GM12878 (cell line): ENCODE data around the gene TRAF3IP3. TPM values are rescaled to one million over a fixed set of nuclear protein-coding genes. Genes with fewer than 3 reads are reported as not detected.
A peak's percentile ranks its signal among the peaks of the same experiment; 100 is the strongest.

Experiments
- BHLHE40 ChIP-seq, 2 experiments: fragments of 450-650 bp in 1 of 2; IDR thresholded peaks; 2 replicates each; pipeline ENCODE4 v1.6.1; 2011 to 2017; ENCODE audit warnings: low read depth in 2 of 2, borderline replicate concordance in 1 of 2, improper control_type of control experiment in 1 of 2, low read length in 1 of 2, mild to moderate bottlenecking in 1 of 2
- CEBPB ChIP-seq, 2 experiments: fragments of 150-350 bp in 1 of 2; IDR thresholded peaks; 2 replicates each; pipeline ENCODE4 v1.6.1; 2012 to 2014; ENCODE audit warnings: low read depth in 2 of 2, low read length in 2 of 2, borderline replicate concordance in 1 of 2, inconsistent platforms in 1 of 2
- EED ChIP-seq: sonication (generic); IDR thresholded peaks from 2 replicates; pipeline ENCODE4 v1.6.1; 2016; ENCODE audit warnings: antibody characterized with exemption, low read depth
- GATAD2B ChIP-seq: fragments of 450-650 bp; conservative IDR thresholded peaks from 2 replicates; pipeline ENCODE4 v1.6.1; 2017; ENCODE audit warnings: low read depth, mild to moderate bottlenecking, moderate library complexity
- IKZF2 ChIP-seq, 2 experiments: fragments of 450-650 bp; IDR thresholded peaks; 2 replicates each; pipeline ENCODE4 v1.6.1; 2017; ENCODE audit warnings: mild to moderate bottlenecking in 2 of 2, moderate library complexity in 2 of 2
- JUND ChIP-seq: IDR thresholded peaks from 2 replicates; pipeline ENCODE4 v1.6.1; 2012; ENCODE audit warnings: low read depth, mild to moderate bottlenecking, low read length, improper control_type of control experiment, moderate library complexity
- LARP7 ChIP-seq: fragments of 450-650 bp; IDR thresholded peaks from 2 replicates; pipeline ENCODE4 v1.6.1; 2017; ENCODE audit warnings: mild to moderate bottlenecking
- MEF2B ChIP-seq: fragments of 450-650 bp; IDR thresholded peaks from 2 replicates; pipeline ENCODE4 v1.6.1; 2018; ENCODE audit warnings: mild to moderate bottlenecking, moderate library complexity; ENCODE audit not compliant: partially characterized antibody, poor library complexity, severe bottlenecking
- MTA2 ChIP-seq: fragments of 450-650 bp; IDR thresholded peaks from 2 replicates; pipeline ENCODE4 v1.6.1; 2016; ENCODE audit warnings: low read depth, mild to moderate bottlenecking, moderate library complexity
- NBN ChIP-seq: fragments of 450-650 bp; IDR thresholded peaks from 2 replicates; pipeline ENCODE4 v1.6.1; 2016
- NFXL1 ChIP-seq: fragments of 450-650 bp; IDR thresholded peaks from 2 replicates; pipeline ENCODE4 v1.6.1; 2017; ENCODE audit warnings: antibody characterized with exemption, mild to moderate bottlenecking, borderline replicate concordance
- PAX5 ChIP-seq: IDR thresholded peaks from 2 replicates; pipeline ENCODE4 v1.6.1; 2011; ENCODE audit warnings: low read depth, low read length, borderline replicate concordance
- PAX8 ChIP-seq: fragments of 450-650 bp; IDR thresholded peaks from 2 replicates; pipeline ENCODE4 v1.6.1; 2017; ENCODE audit warnings: mild to moderate bottlenecking, moderate library complexity
- POLR2A ChIP-seq: IDR thresholded peaks from 2 replicates; pipeline ENCODE4 v1.6.1; 2011; ENCODE audit warnings: low read depth, mild to moderate bottlenecking, low read length
- SP1 ChIP-seq: IDR thresholded peaks from one replicate; pipeline ENCODE4 v1.6.1; 2011; ENCODE audit warnings: low read depth, low read length
- TBL1XR1 ChIP-seq: IDR thresholded peaks from 2 replicates; pipeline ENCODE4 v1.6.1; 2012; ENCODE audit warnings: low read depth, low read length, improper control_type of control experiment
- WRNIP1 ChIP-seq: IDR thresholded peaks from 2 replicates; pipeline ENCODE4 v1.6.1; 2011; ENCODE audit warnings: low read depth, low read length, improper control_type of control experiment, borderline replicate concordance
- ZNF207 ChIP-seq: fragments of 450-650 bp; IDR thresholded peaks from 2 replicates; pipeline ENCODE4 v1.6.1; 2014; ENCODE audit warnings: antibody characterized with exemption, mild to moderate bottlenecking, borderline replicate concordance
- polyA plus RNA-seq, 11 experiments: library from polyadenylated mRNA; depleted of rRNA in 4 of 11; unstranded in 6 of 11; stranded (reverse) in 5 of 11; fragments of >200 nt; fragmentation: Nextera tagmentation in 4 of 11; fragmentation: Illumina TruSeq in 1 of 11; extraction: Ambion mirVana in 4 of 11; extraction: Trizol in 1 of 11; gene quantifications; 1 replicate in 1 of 11; 2 replicates in 10 of 11; pipeline versions ENCODE4 v1.2.1 to v1.2.3, GENCODE V29; 2011 to 2016; ENCODE audit warnings: inconsistent platforms in 2 of 11, missing spikeins in 2 of 11, low read depth in 1 of 11
- total RNA-seq, 4 experiments: library from RNA; depleted of rRNA in 3 of 4; stranded (reverse); fragments of >200 nt in 3 of 4; fragmentation: Illumina TruSeq in 1 of 4; extraction: Trizol in 1 of 4; gene quantifications; 2 replicates each; pipeline versions ENCODE4 v1.2.1 to v1.2.3, GENCODE V29; 2013 to 2021
- TF ChIP-seq, protein P1 (sequence below): fragments of 150-350 bp; IDR thresholded peaks from 2 replicates; pipeline ENCODE4 v1.6.1; 2016; ENCODE audit warnings: low read depth, low read length
- TF ChIP-seq, protein P2 (sequence below): IDR thresholded peaks from 2 replicates; pipeline ENCODE4 v1.6.1; 2012; ENCODE audit warnings: mild to moderate bottlenecking, low read depth, low read length
- TF ChIP-seq, protein P3 (sequence below): fragments of 150-350 bp; IDR thresholded peaks from 2 replicates; pipeline ENCODE4 v1.6.1; 2014; ENCODE audit warnings: mild to moderate bottlenecking, low read depth, low read length
- TF ChIP-seq, protein P4 (sequence below): fragments of 450-650 bp; IDR thresholded peaks from 2 replicates; pipeline ENCODE4 v1.6.1; 2017; ENCODE audit warnings: low read depth, mild to moderate bottlenecking, moderate library complexity

The TRAF3IP3 gene
- total and polyA plus RNA-seq, 10 of the 15 experiments (the other 5 are each of a cell fraction or from before 2014, with no cell fraction given): 61.6 to 121 (median 96.5) TPM

DNA sequence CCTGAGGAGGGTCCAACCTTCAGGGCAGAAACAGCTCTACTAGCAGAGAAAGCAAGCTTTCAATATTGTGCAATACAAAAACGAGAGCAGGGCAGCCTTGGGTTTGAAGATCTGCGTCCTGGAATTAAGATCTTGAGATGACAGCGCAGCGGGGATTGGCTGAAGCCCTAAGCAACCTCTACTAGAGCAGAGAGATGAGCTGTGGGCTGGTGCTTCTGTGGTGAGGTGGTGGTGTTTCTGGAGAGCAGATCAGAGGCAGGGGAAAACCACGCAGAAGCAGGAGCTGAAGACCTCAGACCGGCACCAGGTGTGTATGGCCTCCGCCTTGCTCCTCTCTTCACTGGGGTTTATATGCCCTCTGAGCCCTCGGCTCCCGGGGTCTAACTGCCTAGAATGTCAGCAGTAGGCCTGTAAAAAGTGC is 12.5 kb downstream of the TRAF3IP3 start (continued):
- TF ChIP-seq, protein P1, sequence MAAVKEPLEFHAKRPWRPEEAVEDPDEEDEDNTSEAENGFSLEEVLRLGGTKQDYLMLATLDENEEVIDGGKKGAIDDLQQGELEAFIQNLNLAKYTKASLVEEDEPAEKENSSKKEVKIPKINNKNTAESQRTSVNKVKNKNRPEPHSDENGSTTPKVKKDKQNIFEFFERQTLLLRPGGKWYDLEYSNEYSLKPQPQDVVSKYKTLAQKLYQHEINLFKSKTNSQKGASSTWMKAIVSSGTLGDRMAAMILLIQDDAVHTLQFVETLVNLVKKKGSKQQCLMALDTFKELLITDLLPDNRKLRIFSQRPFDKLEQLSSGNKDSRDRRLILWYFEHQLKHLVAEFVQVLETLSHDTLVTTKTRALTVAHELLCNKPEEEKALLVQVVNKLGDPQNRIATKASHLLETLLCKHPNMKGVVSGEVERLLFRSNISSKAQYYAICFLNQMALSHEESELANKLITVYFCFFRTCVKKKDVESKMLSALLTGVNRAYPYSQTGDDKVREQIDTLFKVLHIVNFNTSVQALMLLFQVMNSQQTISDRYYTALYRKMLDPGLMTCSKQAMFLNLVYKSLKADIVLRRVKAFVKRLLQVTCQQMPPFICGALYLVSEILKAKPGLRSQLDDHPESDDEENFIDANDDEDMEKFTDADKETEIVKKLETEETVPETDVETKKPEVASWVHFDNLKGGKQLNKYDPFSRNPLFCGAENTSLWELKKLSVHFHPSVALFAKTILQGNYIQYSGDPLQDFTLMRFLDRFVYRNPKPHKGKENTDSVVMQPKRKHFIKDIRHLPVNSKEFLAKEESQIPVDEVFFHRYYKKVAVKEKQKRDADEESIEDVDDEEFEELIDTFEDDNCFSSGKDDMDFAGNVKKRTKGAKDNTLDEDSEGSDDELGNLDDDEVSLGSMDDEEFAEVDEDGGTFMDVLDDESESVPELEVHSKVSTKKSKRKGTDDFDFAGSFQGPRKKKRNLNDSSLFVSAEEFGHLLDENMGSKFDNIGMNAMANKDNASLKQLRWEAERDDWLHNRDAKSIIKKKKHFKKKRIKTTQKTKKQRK: no peak
- TF ChIP-seq POLR2A: peak; percentile 81
- no peak for TF ChIP-seq MEF2B
- no peak for TF ChIP-seq ZNF207
- TF ChIP-seq WRNIP1: 0 out of 2 replicates have a peak, but pooled peaks have one; percentile 36
- TF ChIP-seq NFXL1: no peak
- TF ChIP-seq IKZF2 (IDR thresholded peaks at IDR 0.05): peak; percentile 57 to 79; a peak in 3 of 4 replicates
- TF ChIP-seq, protein P2, sequence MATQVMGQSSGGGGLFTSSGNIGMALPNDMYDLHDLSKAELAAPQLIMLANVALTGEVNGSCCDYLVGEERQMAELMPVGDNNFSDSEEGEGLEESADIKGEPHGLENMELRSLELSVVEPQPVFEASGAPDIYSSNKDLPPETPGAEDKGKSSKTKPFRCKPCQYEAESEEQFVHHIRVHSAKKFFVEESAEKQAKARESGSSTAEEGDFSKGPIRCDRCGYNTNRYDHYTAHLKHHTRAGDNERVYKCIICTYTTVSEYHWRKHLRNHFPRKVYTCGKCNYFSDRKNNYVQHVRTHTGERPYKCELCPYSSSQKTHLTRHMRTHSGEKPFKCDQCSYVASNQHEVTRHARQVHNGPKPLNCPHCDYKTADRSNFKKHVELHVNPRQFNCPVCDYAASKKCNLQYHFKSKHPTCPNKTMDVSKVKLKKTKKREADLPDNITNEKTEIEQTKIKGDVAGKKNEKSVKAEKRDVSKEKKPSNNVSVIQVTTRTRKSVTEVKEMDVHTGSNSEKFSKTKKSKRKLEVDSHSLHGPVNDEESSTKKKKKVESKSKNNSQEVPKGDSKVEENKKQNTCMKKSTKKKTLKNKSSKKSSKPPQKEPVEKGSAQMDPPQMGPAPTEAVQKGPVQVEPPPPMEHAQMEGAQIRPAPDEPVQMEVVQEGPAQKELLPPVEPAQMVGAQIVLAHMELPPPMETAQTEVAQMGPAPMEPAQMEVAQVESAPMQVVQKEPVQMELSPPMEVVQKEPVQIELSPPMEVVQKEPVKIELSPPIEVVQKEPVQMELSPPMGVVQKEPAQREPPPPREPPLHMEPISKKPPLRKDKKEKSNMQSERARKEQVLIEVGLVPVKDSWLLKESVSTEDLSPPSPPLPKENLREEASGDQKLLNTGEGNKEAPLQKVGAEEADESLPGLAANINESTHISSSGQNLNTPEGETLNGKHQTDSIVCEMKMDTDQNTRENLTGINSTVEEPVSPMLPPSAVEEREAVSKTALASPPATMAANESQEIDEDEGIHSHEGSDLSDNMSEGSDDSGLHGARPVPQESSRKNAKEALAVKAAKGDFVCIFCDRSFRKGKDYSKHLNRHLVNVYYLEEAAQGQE: no peak
- TF ChIP-seq, protein P3, sequence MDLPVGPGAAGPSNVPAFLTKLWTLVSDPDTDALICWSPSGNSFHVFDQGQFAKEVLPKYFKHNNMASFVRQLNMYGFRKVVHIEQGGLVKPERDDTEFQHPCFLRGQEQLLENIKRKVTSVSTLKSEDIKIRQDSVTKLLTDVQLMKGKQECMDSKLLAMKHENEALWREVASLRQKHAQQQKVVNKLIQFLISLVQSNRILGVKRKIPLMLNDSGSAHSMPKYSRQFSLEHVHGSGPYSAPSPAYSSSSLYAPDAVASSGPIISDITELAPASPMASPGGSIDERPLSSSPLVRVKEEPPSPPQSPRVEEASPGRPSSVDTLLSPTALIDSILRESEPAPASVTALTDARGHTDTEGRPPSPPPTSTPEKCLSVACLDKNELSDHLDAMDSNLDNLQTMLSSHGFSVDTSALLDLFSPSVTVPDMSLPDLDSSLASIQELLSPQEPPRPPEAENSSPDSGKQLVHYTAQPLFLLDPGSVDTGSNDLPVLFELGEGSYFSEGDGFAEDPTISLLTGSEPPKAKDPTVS: no peak
- TF ChIP-seq GATAD2B: peak; percentile 48; the same call in 1 of the 2 replicates
- TF ChIP-seq, protein P4, sequence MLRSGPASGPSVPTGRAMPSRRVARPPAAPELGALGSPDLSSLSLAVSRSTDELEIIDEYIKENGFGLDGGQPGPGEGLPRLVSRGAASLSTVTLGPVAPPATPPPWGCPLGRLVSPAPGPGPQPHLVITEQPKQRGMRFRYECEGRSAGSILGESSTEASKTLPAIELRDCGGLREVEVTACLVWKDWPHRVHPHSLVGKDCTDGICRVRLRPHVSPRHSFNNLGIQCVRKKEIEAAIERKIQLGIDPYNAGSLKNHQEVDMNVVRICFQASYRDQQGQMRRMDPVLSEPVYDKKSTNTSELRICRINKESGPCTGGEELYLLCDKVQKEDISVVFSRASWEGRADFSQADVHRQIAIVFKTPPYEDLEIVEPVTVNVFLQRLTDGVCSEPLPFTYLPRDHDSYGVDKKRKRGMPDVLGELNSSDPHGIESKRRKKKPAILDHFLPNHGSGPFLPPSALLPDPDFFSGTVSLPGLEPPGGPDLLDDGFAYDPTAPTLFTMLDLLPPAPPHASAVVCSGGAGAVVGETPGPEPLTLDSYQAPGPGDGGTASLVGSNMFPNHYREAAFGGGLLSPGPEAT: peak; percentile 57; the same call in 1 of the 2 replicates
- TF ChIP-seq SP1: peak; percentile 19
- 0 out of 2 replicates have a peak, but pooled peaks have one; percentile 40 for TF ChIP-seq NBN
- TF ChIP-seq BHLHE40 (IDR thresholded peaks at IDR 0.05; ENCODE audit: borderline replicate concordance in 1 of 2, low read depth in 2 of 2, low read length in 1 of 2): peak; percentile 27 to 52; a peak in 1 of 4 replicates
- peak; percentile 36; the same call in 1 of the 2 replicates for TF ChIP-seq LARP7
- no peak for TF ChIP-seq JUND
- TF ChIP-seq TBL1XR1: 0 out of 2 replicates have a peak, but pooled peaks have one; percentile 41
- TF ChIP-seq PAX5: peak; percentile 29; the same call in 1 of the 2 replicates
- peak; percentile 85 to 95 for TF ChIP-seq CEBPB (IDR thresholded peaks at IDR 0.05; ENCODE audit: borderline replicate concordance in 1 of 2, low read depth in 2 of 2, low read length in 2 of 2)
- TF ChIP-seq MTA2: peak; percentile 50; the same call in 1 of the 2 replicates
- TF ChIP-seq PAX8: no peak
- peak; percentile 81 for TF ChIP-seq EED
